Muscle layer of duodenum (tissue), 2 donors: Measurements from ENCODE around the gene HOXB7.

Experiments
- H3K27ac ChIP-seq: one replicate; pipeline ENCODE4 v1.7.0; 2013; ENCODE audit warnings: mild to moderate bottlenecking, low read length
- H3K27me3 ChIP-seq: one replicate; pipeline ENCODE4 v1.7.0; 2013; ENCODE audit warnings: low read depth, mild to moderate bottlenecking, control low read depth, low read length
- H3K36me3 ChIP-seq, 2 donors: one replicate each; pipeline ENCODE4 v1.7.0; 2013; ENCODE audit warnings: low read length in 2 of 2, control low read depth in 1 of 2, mild to moderate bottlenecking in 1 of 2; ENCODE audit not compliant: insufficient read depth in 2 of 2, control insufficient read depth in 1 of 2
- H3K4me1 ChIP-seq, 2 donors: one replicate each; pipeline ENCODE4 v1.7.0; 2013; ENCODE audit warnings: low read length in 2 of 2, mild to moderate bottlenecking in 2 of 2, control low read depth in 1 of 2, moderate library complexity in 1 of 2; ENCODE audit not compliant: insufficient read depth in 2 of 2, control insufficient read depth in 1 of 2
- H3K4me3 ChIP-seq, 2 donors: one replicate each; pipeline ENCODE4 v1.7.0; 2013; ENCODE audit warnings: low read length in 2 of 2, low read depth in 1 of 2, mild to moderate bottlenecking in 1 of 2
- H3K9me3 ChIP-seq, 2 donors: one replicate each; pipeline ENCODE4 v1.7.0; 2013; ENCODE audit warnings: low read length in 2 of 2, control low read depth in 1 of 2, mild to moderate bottlenecking in 1 of 2; ENCODE audit not compliant: control insufficient read depth in 1 of 2
- donor health status: healthy.

The HOXB7 gene

GRCh38 chr17:48595278-48595999 is 15.4 kb downstream of the HOXB7 start:
- peaks cover 11 to 29% of the 10 kb centered on the region in 2 donors for H3K4me1 ChIP-seq
- H3K4me3 ChIP-seq = peak overlapping the region in 1 of 2 donors; percentile 76
- H3K36me3 ChIP-seq = no peaks in the 10 kb centered on the region
- peaks cover 8% of the 10 kb centered on the region for H3K27me3 ChIP-seq
- H3K27ac ChIP-seq = peak overlapping the region; percentile 67
- H3K9me3 ChIP-seq = no peaks in the 10 kb centered on the region

GRCh38 chr17:48594538-48595277 is 16.1 kb downstream of the HOXB7 start:
- no peaks in the 10 kb centered on the region for H3K9me3 ChIP-seq
- H3K27me3 ChIP-seq = peaks cover 8% of the 10 kb centered on the region
- peak overlapping the region; percentile 67 for H3K27ac ChIP-seq
- H3K4me1 ChIP-seq = peaks cover 11 to 29% of the 10 kb centered on the region in 2 donors
- H3K4me3 ChIP-seq = peak overlapping the region; percentile 33 to 76
- no peaks in the 10 kb centered on the region for H3K36me3 ChIP-seq

- H3K4me3 ChIP-seq = peak overlapping the region; percentile 33 to 76
- H3K36me3 ChIP-seq = no peaks in the 10 kb centered on the region
- peak overlapping the region; percentile 67 for H3K27ac ChIP-seq
- H3K27me3 ChIP-seq = peaks cover 8% of the 10 kb centered on the region
- no peaks in the 10 kb centered on the region for H3K9me3 ChIP-seq
- peaks cover 11 to 29% of the 10 kb centered on the region in 2 donors for H3K4me1 ChIP-seq
Measured at GRCh38 chr17:48593840-48594537, 16.8 kb downstream of the HOXB7 start.

GRCh38 chr17:48593126-48593829 is 17.5 kb downstream of the HOXB7 start, which contains the start of gene HOXB5:
HOXB5 (minus strand) TSS chr17:48593779; CDS start chr17:48593682, 97 bp downstream.
- Histone ChIP-seq H3K36me3 (no peaks in the 10 kb centered on the region), H3K9me3 (no peaks in the 10 kb centered on the region), H3K4me3 (peak within 1 kb of the TSS; percentile 59 to 76), H3K4me1 (peaks cover 11 to 33% of the 10 kb centered on the region in 2 donors), H3K27me3 (peaks cover 8% of the 10 kb centered on the region), H3K27ac (peak within 1 kb of the TSS; percentile 67)

- Histone ChIP-seq H3K27me3 (peaks cover 8% of the 10 kb centered on the region), H3K4me3 (peak overlapping the region; percentile 59 to 76), H3K4me1 (peaks cover 11 to 38% of the 10 kb centered on the region in 2 donors), H3K36me3 (no peaks in the 10 kb centered on the region), H3K27ac (peak overlapping the region; percentile 67), H3K9me3 (no peaks in the 10 kb centered on the region)
Measured at GRCh38 chr17:48592577-48592976, 18.2 kb downstream of the HOXB7 start.

- Histone ChIP-seq H3K27ac (peak overlapping the region; percentile 89), H3K27me3 (peaks cover 10% of the 10 kb centered on the region)
Measured at GRCh38 chr17:48592057-48592514, 18.7 kb downstream of the HOXB7 start.

GRCh38 chr17:48591255-48592056 is 19.4 kb downstream of the HOXB7 start:
- H3K4me1 ChIP-seq = peaks cover 15 to 43% of the 10 kb centered on the region in 2 donors
- H3K36me3 ChIP-seq = no peaks in the 10 kb centered on the region
- peaks cover 14% of the 10 kb centered on the region for H3K27me3 ChIP-seq
- H3K9me3 ChIP-seq = no peaks in the 10 kb centered on the region
- peak overlapping the region; percentile 59 to 79 for H3K4me3 ChIP-seq
- peak overlapping the region; percentile 89 for H3K27ac ChIP-seq

More at GRCh38 chr17:48592057-48592514, 18.7 kb downstream of the HOXB7 start:
- Histone ChIP-seq H3K4me3 (peak overlapping the region; percentile 59 to 76), H3K4me1 (peaks cover 15 to 42% of the 10 kb centered on the region in 2 donors), H3K9me3 (no peaks in the 10 kb centered on the region), H3K36me3 (no peaks in the 10 kb centered on the region)

GRCh38 chr17:48590607-48591161 is 20.1 kb downstream of the HOXB7 start:
- H3K9me3 ChIP-seq = no peaks in the 10 kb centered on the region
- H3K4me3 ChIP-seq = peak overlapping the region; percentile 79 to 88
- H3K27me3 ChIP-seq = peaks cover 14% of the 10 kb centered on the region
- H3K27ac ChIP-seq = peak overlapping the region; percentile 89
- no peaks in the 10 kb centered on the region for H3K36me3 ChIP-seq
- peaks cover 15 to 35% of the 10 kb centered on the region in 2 donors for H3K4me1 ChIP-seq

- Histone ChIP-seq H3K36me3 (no peaks in the 10 kb centered on the region), H3K4me3 (peak within 1 kb of the TSS; percentile 79 to 88), H3K4me1 (peaks cover 11 to 29% of the 10 kb centered on the region in 2 donors), H3K27me3 (peaks cover 14% of the 10 kb centered on the region), H3K27ac (peak within 1 kb of the TSS; percentile 89), H3K9me3 (no peaks in the 10 kb centered on the region)
Measured at GRCh38 chr17:48589831-48590606, 20.8 kb downstream of the HOXB7 start, which contains the start of gene HOXB3. HOXB3 (minus strand) TSS chr17:48590241; CDS start chr17:48552474, 37,767 bp downstream.
